Measurements from ENCODE around the gene CAPN12.

The CAPN12 gene

DNA sequence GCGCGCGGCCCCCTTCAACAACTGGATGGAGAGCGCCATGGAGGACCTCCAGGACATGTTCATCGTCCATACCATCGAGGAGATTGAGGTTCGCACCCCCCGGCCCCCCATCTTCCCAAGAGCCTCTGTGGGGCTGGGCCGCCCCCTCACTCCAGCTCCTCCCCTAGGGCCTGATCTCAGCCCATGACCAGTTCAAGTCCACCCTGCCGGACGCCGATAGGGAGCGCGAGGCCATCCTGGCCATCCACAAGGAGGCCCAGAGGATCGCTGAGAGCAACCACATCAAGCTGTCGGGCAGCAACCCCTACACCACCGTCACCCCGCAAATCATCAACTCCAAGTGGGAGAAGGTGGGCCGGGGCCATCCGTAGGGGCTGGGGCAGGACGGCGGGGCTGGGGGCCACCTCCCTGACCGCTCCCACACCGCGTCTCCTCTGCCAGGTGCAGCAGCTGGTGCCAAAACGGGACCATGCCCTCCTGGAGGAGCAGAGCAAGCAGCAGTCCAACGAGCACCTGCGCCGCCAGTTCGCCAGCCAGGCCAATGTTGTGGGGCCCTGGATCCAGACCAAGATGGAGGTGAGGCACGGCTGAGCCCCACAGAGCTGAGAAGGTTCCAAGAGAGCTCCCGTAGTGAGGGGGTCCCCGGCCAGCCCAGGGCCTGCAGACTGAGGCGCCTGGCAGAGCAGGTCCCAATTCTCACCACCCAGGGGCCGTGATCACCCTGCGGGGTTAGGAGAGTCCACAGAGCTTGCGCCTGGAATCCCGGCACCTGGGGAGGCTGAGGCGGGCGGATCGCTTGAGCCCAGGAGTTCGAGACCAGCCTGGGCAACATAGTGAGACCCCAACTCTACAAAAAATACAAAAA lies 20.1 kb downstream of the CAPN12 start:
- H3K4me1 ChIP-seq (ENCODE audit: control insufficient read depth, insufficient read depth, low read length, poor library complexity, severe bottlenecking), result peaks cover 55% of the 10 kb centered on the region
- WGBS, 2 experiments (ENCODE audit: insufficient coverage in 2 of 2), result 95 to 97% methylated on average over 36 to 38 of the region's 42 CpGs
- no peak overlapping the region for H3K4me3 ChIP-seq (ENCODE audit: extremely low read depth, insufficient read depth, low read length, poor library complexity, severe bottlenecking)
- H3K27ac ChIP-seq (ENCODE audit: low read depth, low read length, severe bottlenecking), result no peak overlapping the region
- H3K9me3 ChIP-seq (ENCODE audit: control insufficient read depth, low read length), result no peaks in the 10 kb centered on the region
- peaks cover 94% of the 10 kb centered on the region for H3K36me3 ChIP-seq (ENCODE audit: control insufficient read depth, insufficient read depth, low read length)

DNA sequence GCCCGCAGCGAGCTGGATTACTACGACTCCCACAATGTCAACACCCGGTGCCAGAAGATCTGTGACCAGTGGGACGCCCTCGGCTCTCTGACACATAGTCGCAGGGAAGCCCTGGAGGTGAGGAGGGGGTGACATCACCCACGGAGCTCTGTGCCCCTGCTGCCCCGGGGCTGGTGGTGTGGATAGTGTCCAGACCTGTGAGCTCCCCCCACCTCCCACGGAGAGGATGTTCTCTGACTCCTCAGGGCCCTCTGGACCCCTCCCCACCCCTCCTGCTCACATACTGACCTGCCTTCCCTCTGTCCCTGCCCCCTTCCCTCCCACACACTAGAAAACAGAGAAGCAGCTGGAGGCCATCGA lies 20.7 kb downstream of the CAPN12 start:
- Histone ChIP-seq H3K4me3 (ENCODE audit: extremely low read depth, insufficient read depth, low read length, poor library complexity, severe bottlenecking) (no peak overlapping the region), H3K9me3 (ENCODE audit: control insufficient read depth, low read length) (no peaks in the 10 kb centered on the region), H3K36me3 (ENCODE audit: control insufficient read depth, insufficient read depth, low read length) (peaks cover 94% of the 10 kb centered on the region), H3K27ac (ENCODE audit: low read depth, low read length, severe bottlenecking) (no peak overlapping the region), H3K4me1 (ENCODE audit: control insufficient read depth, insufficient read depth, low read length, poor library complexity, severe bottlenecking) (peaks cover 58% of the 10 kb centered on the region)
- 88 to 90% methylated on average over 9 of the region's 11 CpGs for WGBS, 2 experiments (ENCODE audit: insufficient coverage in 2 of 2)

GRCh38 chr19:38722947-38723605 lies 21.2 kb downstream of the CAPN12 start:
- Histone ChIP-seq H3K9me3 (ENCODE audit: control insufficient read depth, low read length) (no peaks in the 10 kb centered on the region), H3K4me3 (ENCODE audit: extremely low read depth, insufficient read depth, low read length, poor library complexity, severe bottlenecking) (no peak overlapping the region), H3K36me3 (ENCODE audit: control insufficient read depth, insufficient read depth, low read length) (peaks cover 96% of the 10 kb centered on the region), H3K4me1 (ENCODE audit: control insufficient read depth, insufficient read depth, low read length, poor library complexity, severe bottlenecking) (peaks cover 56% of the 10 kb centered on the region), H3K27ac (ENCODE audit: low read depth, low read length, severe bottlenecking) (peak overlapping the region; percentile 88)
- 87 to 94% methylated on average over 5 to 6 of the region's 10 CpGs for WGBS, 2 experiments (ENCODE audit: insufficient coverage in 2 of 2)

DNA sequence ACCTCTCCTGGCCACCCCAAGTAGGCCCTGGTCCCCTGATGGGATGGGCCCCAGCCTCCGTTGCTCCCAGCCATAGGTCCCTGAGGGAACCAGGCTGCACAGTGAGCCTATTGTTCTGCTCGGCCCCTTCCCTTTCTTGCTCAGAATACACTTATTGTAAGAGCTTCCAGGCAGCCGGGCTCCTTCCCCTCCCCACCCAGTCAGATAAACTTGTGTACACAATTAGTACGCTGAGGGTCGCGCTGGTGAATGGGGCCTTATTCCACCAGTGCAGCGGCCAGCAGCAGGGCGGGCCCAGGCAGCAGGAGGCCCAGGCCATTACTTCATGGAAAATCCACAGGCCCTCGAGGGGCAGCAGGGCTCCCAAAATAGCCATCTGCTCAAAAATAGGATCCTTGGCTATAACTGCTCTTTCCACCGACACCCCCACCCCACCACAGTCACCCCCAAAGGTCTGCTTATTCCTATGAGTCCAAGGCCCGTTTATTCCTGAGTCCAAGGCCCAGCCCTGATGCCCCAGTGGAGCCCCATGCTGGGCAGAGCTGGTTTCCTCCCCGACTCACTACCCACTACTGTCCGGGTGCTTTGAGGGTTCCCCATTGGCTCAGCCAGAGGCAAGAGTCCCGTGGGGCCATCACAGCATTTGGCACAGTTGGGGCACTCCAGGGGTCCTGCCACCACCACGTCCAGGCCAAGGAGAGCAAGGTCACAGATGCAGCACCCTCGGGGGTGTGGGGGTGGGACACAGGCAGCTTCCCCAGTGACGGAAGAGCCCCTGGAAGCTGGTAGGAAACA lies 22.1 kb downstream of the CAPN12 start:
- 73 to 81% methylated on average over 12 to 13 of the region's 17 CpGs for WGBS, 2 experiments (ENCODE audit: insufficient coverage in 2 of 2)
- Histone ChIP-seq H3K9me3 (ENCODE audit: control insufficient read depth, low read length) (no peaks in the 10 kb centered on the region), H3K27ac (ENCODE audit: low read depth, low read length, severe bottlenecking) (peak overlapping the region; percentile 88), H3K36me3 (ENCODE audit: control insufficient read depth, insufficient read depth, low read length) (peaks cover 96% of the 10 kb centered on the region), H3K4me3 (ENCODE audit: extremely low read depth, insufficient read depth, low read length, poor library complexity, severe bottlenecking) (no peak overlapping the region), H3K4me1 (ENCODE audit: control insufficient read depth, insufficient read depth, low read length, poor library complexity, severe bottlenecking) (peaks cover 48% of the 10 kb centered on the region)

GRCh38 chr19:38721496-38721895 lies 22.8 kb downstream of the CAPN12 start:
- Histone ChIP-seq H3K9me3 (ENCODE audit: control insufficient read depth, low read length) (no peaks in the 10 kb centered on the region), H3K4me1 (ENCODE audit: control insufficient read depth, insufficient read depth, low read length, poor library complexity, severe bottlenecking) (peaks cover 43% of the 10 kb centered on the region), H3K36me3 (ENCODE audit: control insufficient read depth, insufficient read depth, low read length) (peaks cover 96% of the 10 kb centered on the region), H3K27ac (ENCODE audit: low read depth, low read length, severe bottlenecking) (peak overlapping the region; percentile 88), H3K4me3 (ENCODE audit: extremely low read depth, insufficient read depth, low read length, poor library complexity, severe bottlenecking) (no peak overlapping the region)
- 95 to 97% methylated on average over 18 to 20 of the region's 20 CpGs for WGBS, 2 experiments (ENCODE audit: insufficient coverage in 2 of 2)

- Histone ChIP-seq H3K27ac (ENCODE audit: low read depth, low read length, severe bottlenecking) (peak overlapping the region; percentile 88), H3K36me3 (ENCODE audit: control insufficient read depth, insufficient read depth, low read length) (peaks cover 94% of the 10 kb centered on the region), H3K4me1 (ENCODE audit: control insufficient read depth, insufficient read depth, low read length, poor library complexity, severe bottlenecking) (peaks cover 38% of the 10 kb centered on the region), H3K4me3 (ENCODE audit: extremely low read depth, insufficient read depth, low read length, poor library complexity, severe bottlenecking) (no peak overlapping the region), H3K9me3 (ENCODE audit: control insufficient read depth, low read length) (no peaks in the 10 kb centered on the region)
- 95 to 97% methylated on average over 14 to 15 of the region's 15 CpGs for WGBS, 2 experiments (ENCODE audit: insufficient coverage in 2 of 2)
Measured at GRCh38 chr19:38720559-38721236, 23.6 kb downstream of the CAPN12 start.

DNA sequence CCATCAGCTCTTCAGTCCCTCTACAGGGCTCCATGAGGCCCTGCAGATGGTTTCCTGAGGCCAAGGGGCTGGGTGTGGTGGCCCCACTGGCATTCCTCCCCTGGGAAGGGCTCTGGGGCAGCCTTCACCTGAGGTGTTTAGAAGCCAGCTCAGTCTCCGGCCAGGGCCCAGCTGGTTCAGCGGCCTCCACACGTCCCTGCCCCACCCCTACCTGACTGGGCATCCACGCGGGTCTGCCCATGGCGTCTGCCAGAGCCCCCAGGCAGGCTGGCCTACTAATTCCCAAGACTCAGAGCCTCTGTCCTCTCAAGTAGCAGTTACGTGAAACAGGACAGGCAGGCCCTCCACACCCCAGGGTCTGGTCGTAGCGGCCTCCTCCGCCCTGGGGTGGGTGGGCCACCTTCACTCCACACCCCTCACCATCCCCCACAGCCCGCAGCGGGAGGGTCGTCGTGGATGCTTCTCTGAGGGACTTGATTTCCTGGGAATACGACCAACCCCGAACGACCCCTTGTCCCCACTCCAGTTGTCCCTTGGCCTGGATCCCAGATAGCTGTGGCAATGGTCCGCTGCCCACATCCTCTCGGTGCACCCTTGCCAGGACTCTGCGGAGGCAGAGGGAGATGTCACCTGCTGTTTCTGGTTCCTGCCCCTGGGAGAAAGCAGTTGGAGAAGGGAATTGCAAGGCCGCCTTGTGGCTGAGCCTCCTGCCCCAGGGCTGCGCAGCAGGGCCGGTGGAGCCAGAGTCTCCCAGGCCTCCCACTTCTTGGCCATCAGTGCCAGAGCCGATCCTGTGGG lies 24.3 kb downstream of the CAPN12 start:
- H3K4me3 ChIP-seq (ENCODE audit: extremely low read depth, insufficient read depth, low read length, poor library complexity, severe bottlenecking), result no peak overlapping the region
- H3K36me3 ChIP-seq (ENCODE audit: control insufficient read depth, insufficient read depth, low read length), result peaks cover 94% of the 10 kb centered on the region
- no peaks in the 10 kb centered on the region for H3K9me3 ChIP-seq (ENCODE audit: control insufficient read depth, low read length)
- WGBS, 2 experiments (ENCODE audit: insufficient coverage in 2 of 2), result 93 to 95% methylated on average over 16 to 18 of the region's 24 CpGs
- H3K4me1 ChIP-seq (ENCODE audit: control insufficient read depth, insufficient read depth, low read length, poor library complexity, severe bottlenecking), result peaks cover 38% of the 10 kb centered on the region
- H3K27ac ChIP-seq (ENCODE audit: low read depth, low read length, severe bottlenecking), result no peak overlapping the region

- peaks cover 94% of the 10 kb centered on the region for H3K36me3 ChIP-seq (ENCODE audit: control insufficient read depth, insufficient read depth, low read length)
- WGBS, 2 experiments (ENCODE audit: insufficient coverage in 2 of 2), result 92 to 93% methylated on average over 21 to 24 of the region's 24 CpGs
- peak overlapping the region; percentile 45 for H3K27ac ChIP-seq (ENCODE audit: low read depth, low read length, severe bottlenecking)
Measured at GRCh38 chr19:38718747-38719543, 25.3 kb downstream of the CAPN12 start.

GRCh38 chr19:38717855-38718254 lies 26.4 kb downstream of the CAPN12 start:
- Histone ChIP-seq H3K4me3 (ENCODE audit: extremely low read depth, insufficient read depth, low read length, poor library complexity, severe bottlenecking) (no peak overlapping the region), H3K36me3 (ENCODE audit: control insufficient read depth, insufficient read depth, low read length) (peaks cover 94% of the 10 kb centered on the region), H3K4me1 (ENCODE audit: control insufficient read depth, insufficient read depth, low read length, poor library complexity, severe bottlenecking) (peaks cover 27% of the 10 kb centered on the region), H3K27ac (ENCODE audit: low read depth, low read length, severe bottlenecking) (no peak overlapping the region), H3K9me3 (ENCODE audit: control insufficient read depth, low read length) (no peaks in the 10 kb centered on the region)
- 96 to 99% methylated on average over 10 to 11 of the region's 11 CpGs for WGBS, 2 experiments (ENCODE audit: insufficient coverage in 2 of 2)

More at GRCh38 chr19:38718747-38719543, 25.3 kb downstream of the CAPN12 start:
- H3K9me3 ChIP-seq (ENCODE audit: control insufficient read depth, low read length), result no peaks in the 10 kb centered on the region
- peaks cover 38% of the 10 kb centered on the region for H3K4me1 ChIP-seq (ENCODE audit: control insufficient read depth, insufficient read depth, low read length, poor library complexity, severe bottlenecking)
- H3K4me3 ChIP-seq (ENCODE audit: extremely low read depth, insufficient read depth, low read length, poor library complexity, severe bottlenecking), result no peak overlapping the region
